ENCODE data around the gene STK32B.

- no peak for TF ChIP-seq REST (IDR thresholded peaks at IDR 0.05)
- TF ChIP-seq RAD21 (IDR thresholded peaks at IDR 0.05): no peak
- TF ChIP-seq CTCF (IDR thresholded peaks at IDR 0.05; ENCODE audit: low read depth, low read length, missing input control): no peak
- no peak for TF ChIP-seq HNF4G (IDR thresholded peaks at IDR 0.05)
- no peak for TF ChIP-seq ATF3 (IDR thresholded peaks at IDR 0.05)
- TF ChIP-seq YY1 (IDR thresholded peaks at IDR 0.05): no peak
- no peak for TF ChIP-seq SP1 (IDR thresholded peaks at IDR 0.05)
- no peak for TF ChIP-seq TAF1 (conservative IDR thresholded peaks at IDR 0.05)
- TF ChIP-seq FOXA1 (IDR thresholded peaks at IDR 0.05): no peak
- TF ChIP-seq MAX (IDR thresholded peaks at IDR 0.05): no peak
- no peak for TF ChIP-seq JUND (IDR thresholded peaks at IDR 0.05)
- no peak for TF ChIP-seq EGR1 (IDR thresholded peaks at IDR 0.05; ENCODE audit: low read depth in 2 of 2)
- TF ChIP-seq ZBTB33 (IDR thresholded peaks at IDR 0.05): no peak
Measured at GRCh38 chr4:5222951-5223350, 171.7 kb downstream of the STK32B start.

Measured in liver (tissue), 3 donors.